ENCODE data around the gene KLF7. TPM values are rescaled to one million over a fixed set of nuclear protein-coding genes. Genes with fewer than 3 reads are reported as not detected.
A peak's percentile ranks its signal among the peaks of the same experiment; 100 is the strongest.

The KLF7 gene
- polyA plus RNA-seq, 2 of the 4 experiments (the other 2 are of a cell fraction): 17.8 to 29.8 TPM

DNA sequence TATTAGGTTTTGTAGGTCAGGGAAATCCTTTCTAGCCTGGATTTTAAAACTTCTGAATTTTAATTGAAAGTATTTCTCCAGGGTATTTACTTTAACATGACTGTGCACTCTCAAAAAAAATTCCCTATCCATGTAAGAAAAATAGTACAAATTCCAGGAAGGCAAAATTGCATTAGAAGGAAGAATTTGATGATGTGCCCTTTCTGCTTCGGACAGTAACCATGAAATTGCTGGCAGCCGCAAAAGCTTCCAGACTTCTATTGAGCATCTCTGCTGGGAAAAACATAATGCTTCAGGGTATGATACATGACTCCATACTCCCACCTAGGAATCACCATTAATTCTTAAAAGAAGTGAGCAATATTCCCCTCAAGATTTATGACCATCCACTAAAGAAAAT is 17.2 kb upstream of the KLF7 start:
- DNase-seq (ENCODE audit: low read depth in 1 of 2, low spot score in 1 of 2) (no peak), FAIRE-seq (no peak), ATAC-seq (no peak)
- Histone ChIP-seq H3K27ac (peak overlapping the region; percentile 4 to 40; a peak in 1 of 6 replicates), H3K4me2 (peak overlapping the region; percentile 33; the same call in 2 of the 3 replicates), H3K9me3 (no peaks in the 10 kb centered on the region), H3K4me1 (peaks cover 22% of the 10 kb centered on the region), H3K4me3 (no peak overlapping the region)
- CTCF ChIA-PET: no interaction called here
- 62% methylated on average over 2 of the region's 2 CpGs for WGBS (ENCODE audit: missing lambda C conversion rate)
- POLR2A ChIA-PET: interaction anchor here (0.6 kb wide), 1 partner anchor 17 kb away, joined by 3 read pairs; the partner anchor contains the start of gene KLF7
- TF ChIP-seq FOSL2 (IDR thresholded peaks at IDR 0.05) (no peak), FOSL2 (CRISPR knock-in tag; IDR thresholded peaks at IDR 0.05) (no peak), KDM5A (IDR thresholded peaks at IDR 0.05) (no peak), REST (IDR thresholded peaks at IDR 0.05) (no peak), ZFP36 (IDR thresholded peaks at IDR 0.05; ENCODE audit: borderline replicate concordance, partially characterized antibody) (no peak), ZSCAN20 (CRISPR knock-in tag; IDR thresholded peaks at IDR 0.05) (no peak), TFCP2L1 (CRISPR knock-in tag; IDR thresholded peaks at IDR 0.05) (no peak), HDAC2 (IDR thresholded peaks at IDR 0.05) (no peak), JUN (IDR thresholded peaks at IDR 0.05) (no peak), ATOH8 (CRISPR knock-in tag; IDR thresholded peaks at IDR 0.05; ENCODE audit: low read depth) (no peak), JUNB (IDR thresholded peaks at IDR 0.05) (no peak), RFX5 (IDR thresholded peaks at IDR 0.05) (no peak), CBX8 (IDR thresholded peaks at IDR 0.05) (no peak), NFE2L2 (conservative IDR thresholded peaks at IDR 0.05; ENCODE audit: low read length) (no peak)
- TF ChIP-seq, protein P1, sequence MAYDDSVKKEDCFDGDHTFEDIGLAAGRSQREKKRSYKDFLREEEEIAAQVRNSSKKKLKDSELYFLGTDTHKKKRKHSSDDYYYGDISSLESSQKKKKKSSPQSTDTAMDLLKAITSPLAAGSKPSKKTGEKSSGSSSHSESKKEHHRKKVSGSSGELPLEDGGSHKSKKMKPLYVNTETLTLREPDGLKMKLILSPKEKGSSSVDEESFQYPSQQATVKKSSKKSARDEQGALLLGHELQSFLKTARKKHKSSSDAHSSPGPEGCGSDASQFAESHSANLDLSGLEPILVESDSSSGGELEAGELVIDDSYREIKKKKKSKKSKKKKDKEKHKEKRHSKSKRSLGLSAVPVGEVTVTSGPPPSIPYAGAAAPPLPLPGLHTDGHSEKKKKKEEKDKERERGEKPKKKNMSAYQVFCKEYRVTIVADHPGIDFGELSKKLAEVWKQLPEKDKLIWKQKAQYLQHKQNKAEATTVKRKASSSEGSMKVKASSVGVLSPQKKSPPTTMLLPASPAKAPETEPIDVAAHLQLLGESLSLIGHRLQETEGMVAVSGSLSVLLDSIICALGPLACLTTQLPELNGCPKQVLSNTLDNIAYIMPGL (CRISPR knock-in tag; IDR thresholded peaks at IDR 0.05; ENCODE audit: borderline replicate concordance): no peak

DNA sequence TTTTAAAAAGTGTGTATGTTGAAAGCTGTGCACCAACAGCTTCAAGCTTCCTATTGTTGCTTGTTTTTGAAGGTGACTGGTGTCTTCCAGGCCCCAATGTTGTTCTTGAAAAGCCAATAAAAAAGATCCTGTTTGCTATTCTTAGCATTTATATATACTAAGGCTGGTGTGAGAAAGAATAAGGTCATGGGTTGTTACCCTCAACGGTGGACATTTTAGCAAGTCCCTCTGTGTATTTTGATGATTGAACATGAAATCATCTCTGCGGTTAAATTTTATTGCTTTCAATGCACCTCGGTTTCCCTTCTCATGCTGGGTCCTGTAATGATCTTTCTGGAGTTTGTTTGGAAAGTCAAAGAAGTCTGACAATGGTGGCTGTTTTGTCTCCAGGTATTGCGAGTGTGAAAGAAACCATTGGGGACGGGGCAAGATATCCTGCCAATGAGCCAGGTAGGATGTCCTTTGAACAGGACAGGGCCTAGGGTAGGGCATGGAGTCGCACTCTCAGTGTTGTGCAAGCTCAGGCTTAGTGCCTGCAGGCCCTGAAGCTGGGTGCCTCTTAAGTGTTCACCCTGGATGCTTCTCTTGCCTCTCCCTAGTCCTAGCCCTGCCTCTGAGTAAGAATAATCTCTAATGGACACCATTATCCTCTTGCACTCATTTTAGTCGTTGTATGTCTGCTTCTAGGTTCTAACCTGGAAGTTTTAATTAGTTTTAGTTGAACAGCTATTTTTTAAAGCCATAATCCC is 16.0 kb upstream of the KLF7 start:
- peak in 1 of 2 experiments; percentile 54; a peak in 3 of 6 replicates for ATAC-seq
- FAIRE-seq: no peak
- no peak for DNase-seq (ENCODE audit: low read depth in 1 of 2, low spot score in 1 of 2)
- H3K4me3 ChIP-seq: no peak overlapping the region
- ChIA-PET CTCF (interaction anchor here (1.3 kb wide), 1 partner anchor 210 kb away, joined by 3 read pairs; no protein-coding TSS in a partner anchor), POLR2A (interaction anchor here (0.7 to 1.2 kb wide), 2 partner anchors 14 to 16 kb away, joined by 3 read pairs; partner anchors contain the start of gene KLF7)
- 0 out of 6 replicates have a peak overlapping the region, but pooled peaks of 1 of the 2 experiments have one; percentile 22 for H3K27ac ChIP-seq
- TF ChIP-seq ATOH8 (CRISPR knock-in tag; IDR thresholded peaks at IDR 0.05; ENCODE audit: low read depth) (no peak), FOXS1 (CRISPR knock-in tag; IDR thresholded peaks at IDR 0.05) (no peak), TP53 (CRISPR knock-in tag; IDR thresholded peaks at IDR 0.05) (no peak), RARB (CRISPR knock-in tag; IDR thresholded peaks at IDR 0.05) (no peak), CBX2 (IDR thresholded peaks at IDR 0.05; ENCODE audit: borderline replicate concordance, low read depth) (no peak), GATA3 (IDR thresholded peaks at IDR 0.05; ENCODE audit: borderline replicate concordance) (no peak), ZC3H11A (IDR thresholded peaks at IDR 0.05) (no peak), CHD2 (IDR thresholded peaks at IDR 0.05; ENCODE audit: low read length, partially characterized antibody) (no peak), RFX5 (IDR thresholded peaks at IDR 0.05) (no peak), RAD21 (conservative IDR thresholded peaks at IDR 0.05 in 1 of 2, IDR thresholded peaks at IDR 0.05 in 1 of 2) (no peak), EP300 (IDR thresholded peaks at IDR 0.05) (no peak), ESRRA (IDR thresholded peaks at IDR 0.05; ENCODE audit: borderline replicate concordance, low read length) (no peak), TFCP2L1 (CRISPR knock-in tag; IDR thresholded peaks at IDR 0.05) (no peak), HDAC2 (IDR thresholded peaks at IDR 0.05) (no peak), HEYL (CRISPR knock-in tag; IDR thresholded peaks at IDR 0.05) (no peak)
- H3K9me3 ChIP-seq: no peaks in the 10 kb centered on the region
- H3K4me2 ChIP-seq: no peak overlapping the region
- 73% methylated on average over 7 of the region's 7 CpGs for WGBS (ENCODE audit: missing lambda C conversion rate)
- peaks cover 22% of the 10 kb centered on the region for H3K4me1 ChIP-seq

Data from A549 (cell line).